NCI-H748 treated with DMSO at 0.1 percent for 48 hours (cell line): Measurements from ENCODE around the gene PKD1L1.
"Not testable (repeated sequence)": the region's sequence is repeated elsewhere in the genome, so short reads cannot be mapped to it uniquely, and the experiment has no call there.

ENCODE experiments used
- DNase-seq: peaks from one replicate; lab custom pipeline; 2025; lab: John Stamatoyannopoulos, UW

Gene PKD1L1

GRCh38 chr7:47764746-47765145 is 183.5 kb downstream of the PKD1L1 start:
- no peak for DNase-seq

GRCh38 chr7:47763063-47763974 is 184.9 kb downstream of the PKD1L1 start:
- DNase-seq: peak; percentile 94

DNA sequence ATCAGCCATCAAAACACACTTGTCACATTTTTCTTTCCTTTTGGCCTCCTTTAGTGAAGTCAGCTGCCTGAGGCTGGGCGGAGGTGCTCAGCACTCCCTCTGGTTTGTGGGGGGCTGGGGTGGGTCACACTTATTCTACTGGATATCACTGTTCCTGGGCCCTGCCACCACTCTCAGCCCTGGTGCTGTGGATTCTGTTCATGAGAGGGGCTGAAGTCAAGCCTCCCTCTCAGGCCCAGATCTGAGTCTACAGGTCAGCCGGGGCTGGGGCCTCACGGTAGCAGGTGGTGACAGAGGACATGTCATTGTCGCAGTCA is 185.6 kb downstream of the PKD1L1 start:
- no peak for DNase-seq

- no peak for DNase-seq
Measured at GRCh38 chr7:47762207-47762606, 186.1 kb downstream of the PKD1L1 start.

GRCh38 chr7:47759056-47759706 is 189.1 kb downstream of the PKD1L1 start:
- no peak for DNase-seq

- DNase-seq: no peak
Measured at GRCh38 chr7:47758546-47758945, 189.7 kb downstream of the PKD1L1 start.

DNA sequence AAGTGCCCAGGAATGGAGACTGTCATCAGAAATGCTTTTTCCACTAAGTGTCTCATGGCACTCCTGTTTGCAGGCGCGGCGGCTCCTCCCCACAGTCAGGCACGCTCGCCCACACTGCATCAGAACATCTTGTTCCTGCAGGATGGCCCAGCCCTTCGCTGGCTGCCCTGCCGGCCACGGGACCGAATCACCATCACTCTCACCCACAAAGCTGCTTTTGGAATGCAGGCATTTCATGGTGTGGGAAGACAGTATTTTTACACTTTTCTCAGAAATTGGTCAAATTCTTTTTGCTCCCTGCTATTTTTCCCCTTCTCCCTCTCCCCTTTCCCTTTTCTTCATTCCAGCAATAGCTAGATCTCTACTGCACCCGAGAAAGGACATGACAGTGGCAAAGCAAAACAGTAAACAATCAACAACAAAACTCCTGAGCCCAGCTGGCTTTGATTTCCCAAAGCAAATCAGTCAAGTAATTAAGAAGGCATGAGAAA is 190.3 kb downstream of the PKD1L1 start:
- DNase-seq: no peak

DNA sequence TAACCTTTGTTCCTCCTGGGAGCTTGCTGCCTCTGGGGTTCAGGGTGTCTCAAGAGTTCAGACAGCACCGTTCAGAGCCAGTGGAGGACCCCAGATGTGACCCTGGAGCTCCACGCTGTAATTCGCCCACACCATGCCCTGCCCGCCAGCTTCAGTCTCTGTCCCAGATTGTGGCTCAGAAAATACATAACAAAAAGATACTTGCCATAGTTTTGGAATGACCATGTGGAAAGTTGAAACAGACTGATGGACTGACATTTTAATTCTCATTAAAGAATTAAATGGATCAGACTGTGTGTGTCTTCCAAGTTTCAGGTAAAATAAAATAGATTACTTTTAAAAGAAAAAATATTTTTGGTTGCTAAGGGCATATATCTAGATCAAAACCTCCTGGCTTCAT is 191.6 kb downstream of the PKD1L1 start:
- DNase-seq: no peak

DNA sequence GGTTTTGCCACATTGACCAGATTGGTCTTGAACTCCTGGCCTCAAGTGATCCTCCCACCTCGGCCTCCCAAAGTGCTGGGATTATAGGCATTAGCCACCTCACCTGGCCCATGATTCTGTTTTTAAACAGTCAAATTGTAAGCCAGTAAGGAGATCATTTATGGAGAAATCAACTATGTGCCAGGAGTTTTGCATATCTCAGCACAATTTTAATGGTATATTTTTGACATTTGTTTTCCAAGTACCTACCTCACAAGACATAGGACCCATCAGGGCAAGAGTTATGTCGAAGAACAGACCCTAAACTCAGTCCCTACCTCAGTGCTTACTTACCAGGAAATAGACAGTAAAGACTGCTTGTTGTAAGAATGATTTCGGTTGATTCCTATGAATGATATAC is 193.0 kb downstream of the PKD1L1 start:
- no peak for DNase-seq

DNA sequence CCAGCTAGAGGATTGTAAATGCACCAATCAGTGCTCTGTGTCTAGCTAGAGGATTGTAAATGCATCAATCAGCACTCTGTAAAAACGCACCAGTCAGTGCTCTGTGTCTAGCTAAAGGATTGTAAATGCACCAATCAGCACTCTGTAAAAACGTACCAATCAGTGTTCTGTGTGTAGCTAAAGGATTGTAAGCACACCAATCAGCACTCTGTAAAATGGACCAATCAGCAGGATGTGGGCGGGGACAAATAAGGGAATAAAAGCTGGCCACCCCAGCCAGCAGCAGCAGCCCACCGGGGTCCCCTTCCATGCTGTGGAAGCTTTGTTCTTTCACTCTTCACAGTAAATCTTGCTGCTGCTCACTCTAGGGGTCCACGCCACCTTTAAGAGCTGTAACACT is 196.5 kb downstream of the PKD1L1 start:
- not testable (repeated sequence) for DNase-seq

DNA sequence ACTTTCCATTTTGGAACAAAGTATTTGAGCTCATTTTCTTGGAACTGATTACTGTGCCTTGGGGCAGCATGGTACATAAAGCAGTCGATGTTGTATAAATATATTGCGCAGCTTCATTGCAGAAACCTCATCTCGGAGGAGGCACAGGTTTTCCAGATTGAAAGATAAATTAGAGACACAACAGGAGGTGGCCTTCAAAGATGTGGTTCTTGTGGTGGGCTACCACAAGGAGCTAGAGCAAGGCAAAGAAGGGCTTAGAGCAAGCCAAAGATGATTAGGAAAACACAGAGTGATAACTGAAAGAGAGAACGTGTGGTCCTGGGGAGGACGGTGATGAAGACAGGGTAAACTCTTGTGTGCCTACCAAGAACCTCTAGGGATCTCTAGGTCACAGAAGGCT is 197.2 kb downstream of the PKD1L1 start:
- no peak for DNase-seq

DNA sequence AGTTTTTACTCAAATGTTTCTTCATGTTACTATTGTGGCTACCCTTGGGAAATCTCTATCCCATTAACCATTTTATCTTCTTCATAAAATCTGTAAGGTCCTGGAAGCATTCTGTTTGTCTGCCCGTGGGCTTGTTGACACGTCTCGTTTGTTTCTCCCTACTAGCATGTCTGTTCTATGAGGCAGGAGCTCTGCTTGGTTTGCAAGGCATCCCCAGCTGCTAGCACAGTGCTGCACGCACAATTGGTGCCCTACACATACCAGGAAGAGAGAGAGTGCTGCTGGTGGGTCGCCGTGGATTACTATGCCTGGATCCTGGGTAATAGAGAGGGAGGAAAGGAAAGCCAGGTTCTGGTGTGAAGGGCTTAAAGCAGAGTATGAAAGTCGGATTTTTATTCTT is 200.2 kb downstream of the PKD1L1 start:
- DNase-seq: no peak

DNA sequence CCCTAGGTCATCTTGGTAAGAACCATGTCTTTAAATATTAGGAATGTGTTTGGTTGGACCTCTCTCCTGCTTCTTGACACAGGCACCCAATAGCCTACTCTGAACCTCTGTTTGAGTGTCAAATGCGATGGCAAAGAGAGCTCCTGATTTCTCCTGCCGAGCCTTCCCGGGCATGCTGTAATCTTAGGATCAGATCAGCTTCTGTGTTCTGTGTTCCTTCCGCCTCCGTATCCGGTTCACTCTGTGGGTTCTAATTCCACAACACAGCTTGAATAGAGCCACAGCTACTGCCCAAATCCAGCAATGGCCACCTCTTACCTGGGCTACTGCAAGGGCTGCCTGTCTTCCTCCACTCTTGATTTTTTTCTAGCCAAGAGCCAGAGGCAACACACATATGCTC is 201.1 kb downstream of the PKD1L1 start:
- DNase-seq: no peak

DNA sequence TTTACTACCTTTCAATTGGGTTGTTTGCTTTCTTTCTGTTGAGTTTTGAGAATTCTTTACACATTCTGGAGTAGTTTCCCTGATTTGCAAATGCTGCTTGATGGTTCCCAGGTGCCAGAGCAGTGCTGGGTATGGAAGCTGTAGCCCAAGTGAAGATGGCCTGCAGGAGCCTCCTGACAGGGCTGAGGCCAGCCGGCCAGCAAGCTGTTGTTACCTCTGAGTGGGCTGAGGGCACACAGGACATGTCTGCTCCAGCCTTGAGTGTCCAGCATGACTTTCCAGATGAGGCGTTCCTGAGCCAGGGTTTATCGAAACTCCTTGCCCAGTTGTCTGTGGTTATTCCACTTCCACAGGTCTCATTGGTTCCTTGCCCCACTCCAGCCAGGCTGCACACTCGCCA is 201.8 kb downstream of the PKD1L1 start:
- no peak for DNase-seq

DNA sequence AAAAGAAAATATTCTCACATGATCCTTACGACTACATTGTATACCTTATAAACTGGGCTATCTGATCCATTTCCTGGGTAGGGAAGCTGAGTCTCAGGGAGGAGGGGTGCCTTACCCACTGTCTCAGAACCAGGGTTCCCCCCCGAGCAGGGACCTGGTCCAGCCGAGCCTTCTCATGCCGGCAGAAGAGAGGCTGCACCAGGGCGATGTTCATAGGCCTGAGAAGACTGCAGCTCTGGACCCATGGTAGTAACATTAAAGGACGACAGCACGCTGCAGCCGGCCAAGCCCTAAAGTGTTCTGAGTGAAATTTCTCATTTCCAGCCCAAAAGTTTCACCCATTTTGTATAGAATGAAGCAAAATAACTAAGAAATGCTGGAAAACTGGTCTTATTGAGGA is 203.4 kb downstream of the PKD1L1 start:
- DNase-seq: no peak

DNA sequence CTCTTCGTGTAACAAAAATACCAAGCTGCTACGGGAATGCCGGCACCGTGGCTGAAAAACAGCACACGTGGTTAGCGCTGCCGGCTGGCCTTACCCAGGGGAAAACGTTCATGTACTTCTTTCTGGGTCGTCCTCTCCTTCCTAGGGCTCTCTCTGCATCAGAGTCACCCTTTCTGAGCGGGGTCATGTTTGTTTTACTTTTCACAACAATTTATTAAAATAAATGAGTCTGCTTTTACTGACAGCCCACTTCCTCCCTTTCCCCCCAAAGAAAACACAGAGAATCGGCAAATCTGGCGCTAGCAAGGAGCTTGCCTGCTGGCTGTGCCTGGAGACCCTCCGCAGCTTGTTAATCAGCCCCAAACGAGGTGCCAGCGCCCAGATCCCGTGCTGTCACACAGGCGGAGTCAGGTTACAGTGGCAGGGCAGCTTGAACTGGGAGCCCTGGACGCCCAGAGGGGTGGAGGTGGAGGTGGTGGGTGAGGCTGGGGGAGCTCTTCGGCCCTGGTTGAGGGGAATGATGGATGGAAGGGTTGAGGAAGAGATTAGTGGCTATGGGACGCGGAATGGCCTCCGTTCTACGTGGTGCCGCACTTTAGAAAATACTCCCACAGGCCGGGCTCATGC is 204.2 kb downstream of the PKD1L1 start:
- no peak for DNase-seq

GRCh38 chr7:47741984-47742383 is 206.3 kb downstream of the PKD1L1 start:
- DNase-seq: no peak

DNA sequence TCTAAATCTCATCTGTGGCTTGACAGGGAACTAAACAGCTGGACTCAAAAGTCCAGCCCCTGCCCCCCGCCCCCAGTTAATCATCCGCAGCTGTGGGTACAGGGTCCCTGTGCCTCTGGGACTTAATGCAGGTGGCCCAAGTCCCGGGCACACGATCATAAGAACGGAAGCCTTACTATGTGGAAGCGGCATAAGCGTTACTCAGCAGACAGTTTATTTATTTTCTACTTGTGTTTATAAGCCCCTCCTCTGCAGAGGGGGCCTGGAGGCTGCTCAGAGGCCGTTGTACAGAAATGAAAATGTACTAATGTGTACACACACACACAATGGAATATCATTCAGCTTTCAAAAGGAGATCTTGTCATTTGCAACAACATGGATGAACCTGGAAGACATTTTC is 208.4 kb downstream of the PKD1L1 start:
- DNase-seq: no peak

DNA sequence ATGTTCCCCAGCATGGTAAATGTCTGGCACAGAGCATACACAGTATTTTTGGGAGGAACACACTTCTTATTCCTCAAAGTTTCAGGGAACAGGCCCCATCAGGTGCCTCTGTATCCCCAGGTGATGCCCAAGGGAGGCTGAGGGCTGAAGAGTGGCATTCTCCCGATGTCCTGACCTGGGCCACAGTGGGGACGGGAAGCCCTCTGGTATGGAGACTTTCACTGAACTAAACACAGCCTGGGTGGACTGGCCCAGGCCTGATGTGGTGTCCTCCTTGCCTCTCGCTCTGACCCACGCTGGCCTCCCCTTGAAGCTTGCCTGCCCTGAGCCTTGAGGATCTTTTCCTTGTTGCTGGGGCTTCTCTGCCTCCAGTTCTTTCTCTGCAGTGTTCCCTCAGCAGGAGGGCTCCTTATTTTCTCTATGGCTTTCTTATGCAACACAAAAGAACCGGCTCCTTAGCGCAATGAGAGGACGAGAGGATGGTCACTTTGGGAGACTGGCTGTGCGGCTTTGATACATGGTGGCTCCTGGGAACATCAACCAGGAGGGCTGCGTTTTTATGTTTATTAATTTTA is 208.9 kb downstream of the PKD1L1 start:
- no peak for DNase-seq

- no peak for DNase-seq
Measured at GRCh38 chr7:47738563-47739166, 209.6 kb downstream of the PKD1L1 start.

- no peak for DNase-seq
Measured at GRCh38 chr7:47737601-47738000, 210.7 kb downstream of the PKD1L1 start.
